Epidermal melanocyte (primary cell): ENCODE results near the gene A2M.

Experiments used
- DNase-seq: peaks from one replicate; pipeline ENCODE4 v3.0.0; 2011; ENCODE audit warnings: low spot score; ENCODE audit not compliant: insufficient read length

A2M gene

GRCh38 chr12:9122091-9122609 lies 6.4 kb upstream of the A2M start:
- no peak for DNase-seq

GRCh38 chr12:9120487-9121184 lies 4.9 kb upstream of the A2M start:
- DNase-seq = no peak

- no peak for DNase-seq
These were observed 2.4 kb upstream of the A2M start for GRCh38 chr12:9118158-9118557.

GRCh38 chr12:9114946-9115345 lies 773 bp downstream of the A2M start:
- DNase-seq = no peak

GRCh38 chr12:9113987-9114309 lies 1.8 kb downstream of the A2M start:
- DNase-seq = no peak

- DNase-seq = no peak
These were observed 2.3 kb downstream of the A2M start for GRCh38 chr12:9113296-9113986.

GRCh38 chr12:9112076-9112853 lies 3.5 kb downstream of the A2M start:
- no peak for DNase-seq

- DNase-seq = no peak
These were observed 4.2 kb downstream of the A2M start for GRCh38 chr12:9111525-9111924.

GRCh38 chr12:9109737-9110491 lies 5.8 kb downstream of the A2M start:
- no peak for DNase-seq

- no peak for DNase-seq
These were observed 6.6 kb downstream of the A2M start for GRCh38 chr12:9109213-9109522.

GRCh38 chr12:9108504-9109212 lies 7.1 kb downstream of the A2M start:
- no peak for DNase-seq

- no peak for DNase-seq
These were observed 8.2 kb downstream of the A2M start for GRCh38 chr12:9107542-9107873.

- no peak for DNase-seq
These were observed 8.8 kb downstream of the A2M start for GRCh38 chr12:9106610-9107541.

GRCh38 chr12:9106067-9106466 lies 9.7 kb downstream of the A2M start:
- no peak for DNase-seq

- DNase-seq = no peak
These were observed 10.8 kb downstream of the A2M start for GRCh38 chr12:9104767-9105423.

- no peak for DNase-seq
These were observed 11.6 kb downstream of the A2M start for GRCh38 chr12:9104087-9104486.

- no peak for DNase-seq
These were observed 12.5 kb downstream of the A2M start for GRCh38 chr12:9103050-9103849.

GRCh38 chr12:9101018-9101687 lies 14.6 kb downstream of the A2M start:
- no peak for DNase-seq
